Neural progenitor cell (in vitro differentiated cells): ENCODE data around the gene TCP11L1.

Source experiments
- CTCF ChIP-seq: fragments of 200-600 bp; sonication (generic); IDR thresholded peaks from 2 replicates; pipeline ENCODE4 v1.5.1; 2017; ENCODE audit warnings: antibody characterized with exemption, mild to moderate bottlenecking
- EZH2 ChIP-seq: fragments of 200-600 bp; sonication (generic); IDR thresholded peaks from 2 replicates; pipeline ENCODE4 v1.6.1; 2017; ENCODE audit warnings: antibody characterized with exemption, mild to moderate bottlenecking, moderate library complexity

- TF ChIP-seq EZH2 (no peak), CTCF (no peak)
Measured at GRCh38 chr11:33000181-33000580, 39.2 kb upstream of the TCP11L1 start.
